Measurements from ENCODE around the gene ELFN2.

- TF ChIP-seq CTCF (IDR thresholded peaks at IDR 0.05; ENCODE audit: low read depth, low read length, poor library complexity, severe bottlenecking) (no peak), EZH2phosphoT487 (IDR thresholded peaks at IDR 0.05; ENCODE audit: borderline replicate concordance, low read length) (no peak)
Observed at GRCh38 chr22:37461961-37462360, 34.7 kb upstream of the ELFN2 start.

Data from DOHH2 (cell line).